HG02981 (cell line): ENCODE measurements around the gene PSEN1.
"Not testable (repeated sequence)": the region's sequence is repeated elsewhere in the genome, so short reads cannot be mapped to it uniquely, and the experiment has no call there.

Experiments
- ATAC-seq: cut with Tn5 transposase; IDR thresholded peaks from one replicate; pipeline ENCODE4 v1.9.1; 2021; ENCODE audit warnings: mild to moderate bottlenecking, moderate library complexity; ENCODE audit not compliant: unreplicated experiment

Gene PSEN1

GRCh38 chr14:73162251-73162650, 25.9 kb downstream of the PSEN1 start:
- ATAC-seq = no peak

- no peak for ATAC-seq
Observed at GRCh38 chr14:73166399-73166798, 30.1 kb downstream of the PSEN1 start.

- ATAC-seq = no peak
Observed at GRCh38 chr14:73167727-73168126, 31.4 kb downstream of the PSEN1 start.

GRCh38 chr14:73168274-73168673, 32.0 kb downstream of the PSEN1 start:
- no peak for ATAC-seq

- ATAC-seq = no peak
Observed at GRCh38 chr14:73168691-73169090, 32.4 kb downstream of the PSEN1 start.

- ATAC-seq = not testable (repeated sequence)
Observed at GRCh38 chr14:73169855-73170254, 33.5 kb downstream of the PSEN1 start.

GRCh38 chr14:73170686-73171085, 34.4 kb downstream of the PSEN1 start:
- ATAC-seq = no peak

- ATAC-seq = no peak
Observed at GRCh38 chr14:73172500-73172899, 36.2 kb downstream of the PSEN1 start.

GRCh38 chr14:73173092-73173735, 36.9 kb downstream of the PSEN1 start:
- no peak for ATAC-seq

- ATAC-seq = no peak
Observed at GRCh38 chr14:73176685-73177084, 40.4 kb downstream of the PSEN1 start.

GRCh38 chr14:73180385-73180805, 44.1 kb downstream of the PSEN1 start:
- ATAC-seq = no peak

GRCh38 chr14:73180969-73181368, 44.7 kb downstream of the PSEN1 start:
- not testable (repeated sequence) for ATAC-seq

- ATAC-seq = no peak
Observed at GRCh38 chr14:73188501-73188911, 52.2 kb downstream of the PSEN1 start.

- ATAC-seq = no peak
Observed at GRCh38 chr14:73189651-73190050, 53.3 kb downstream of the PSEN1 start.

GRCh38 chr14:73191441-73191840, 55.1 kb downstream of the PSEN1 start:
- ATAC-seq = no peak

GRCh38 chr14:73194306-73194705, 58.0 kb downstream of the PSEN1 start:
- not testable (repeated sequence) for ATAC-seq

GRCh38 chr14:73198253-73198652, 61.9 kb downstream of the PSEN1 start:
- no peak for ATAC-seq

- no peak for ATAC-seq
Observed at GRCh38 chr14:73203527-73203926, 67.2 kb downstream of the PSEN1 start.

GRCh38 chr14:73207615-73208014, 71.3 kb downstream of the PSEN1 start:
- no peak for ATAC-seq

- no peak for ATAC-seq
Observed at GRCh38 chr14:73208390-73208789, 72.1 kb downstream of the PSEN1 start.

- ATAC-seq = no peak
Observed at GRCh38 chr14:73208846-73209245, 72.5 kb downstream of the PSEN1 start.

GRCh38 chr14:73209953-73210352, 73.6 kb downstream of the PSEN1 start:
- no peak for ATAC-seq
